Liver (tissue), 3 donors: Measurements from ENCODE around the gene THADA.

Experiments
- NR2F2 ChIP-seq: IDR thresholded peaks from 2 replicates; pipeline ENCODE4 v1.6.1; 2016; ENCODE audit warnings: antibody characterized with exemption
- REST ChIP-seq: IDR thresholded peaks from 2 replicates; pipeline ENCODE4 v1.6.1; 2016; ENCODE audit warnings: antibody characterized with exemption, mild to moderate bottlenecking
- RXRA ChIP-seq, 2 donors: IDR thresholded peaks; 2 replicates each; pipeline ENCODE4 v1.6.1; 2017 to 2018; ENCODE audit warnings: antibody characterized with exemption in 2 of 2, mild to moderate bottlenecking in 1 of 2
- TAF1 ChIP-seq: conservative IDR thresholded peaks from 2 replicates; pipeline ENCODE4 v1.6.1; 2016; ENCODE audit warnings: antibody characterized with exemption, mild to moderate bottlenecking
- YY1 ChIP-seq: IDR thresholded peaks from 2 replicates; pipeline ENCODE4 v1.6.1; 2016; ENCODE audit warnings: antibody characterized with exemption, mild to moderate bottlenecking
- TF ChIP-seq, protein P1 (sequence below): fragments of 150-350 bp; IDR thresholded peaks from 2 replicates; pipeline ENCODE4 v1.5.1; 2017; ENCODE audit warnings: improper control_type of control experiment, low read depth, low read length; ENCODE audit not compliant: missing input control
- TF ChIP-seq, protein P2 (sequence below): IDR thresholded peaks from 2 replicates; pipeline ENCODE4 v1.6.1; 2016; ENCODE audit warnings: antibody characterized with exemption
- donor health status: healthy.
- donor health status: healthy.

DNA sequence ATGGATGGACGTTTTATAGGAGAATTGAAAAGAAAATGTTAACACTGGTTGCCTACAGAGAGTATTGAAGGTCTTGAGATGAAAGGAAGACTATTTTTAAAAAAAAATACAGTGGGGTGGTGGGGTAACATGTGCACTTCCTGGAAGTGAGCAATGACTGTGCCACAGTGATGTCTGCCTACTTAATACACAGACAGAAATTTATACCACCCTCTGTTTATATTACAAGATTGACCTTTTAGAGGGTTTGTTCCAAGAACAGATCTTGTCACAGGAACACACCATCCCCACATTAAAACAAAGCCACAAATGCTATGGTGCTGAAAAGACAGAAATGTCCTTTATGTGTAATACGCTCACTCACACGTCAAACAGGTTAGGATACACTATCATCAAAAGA lies 87.6 kb downstream of the THADA start:
- TF ChIP-seq, protein P1, sequence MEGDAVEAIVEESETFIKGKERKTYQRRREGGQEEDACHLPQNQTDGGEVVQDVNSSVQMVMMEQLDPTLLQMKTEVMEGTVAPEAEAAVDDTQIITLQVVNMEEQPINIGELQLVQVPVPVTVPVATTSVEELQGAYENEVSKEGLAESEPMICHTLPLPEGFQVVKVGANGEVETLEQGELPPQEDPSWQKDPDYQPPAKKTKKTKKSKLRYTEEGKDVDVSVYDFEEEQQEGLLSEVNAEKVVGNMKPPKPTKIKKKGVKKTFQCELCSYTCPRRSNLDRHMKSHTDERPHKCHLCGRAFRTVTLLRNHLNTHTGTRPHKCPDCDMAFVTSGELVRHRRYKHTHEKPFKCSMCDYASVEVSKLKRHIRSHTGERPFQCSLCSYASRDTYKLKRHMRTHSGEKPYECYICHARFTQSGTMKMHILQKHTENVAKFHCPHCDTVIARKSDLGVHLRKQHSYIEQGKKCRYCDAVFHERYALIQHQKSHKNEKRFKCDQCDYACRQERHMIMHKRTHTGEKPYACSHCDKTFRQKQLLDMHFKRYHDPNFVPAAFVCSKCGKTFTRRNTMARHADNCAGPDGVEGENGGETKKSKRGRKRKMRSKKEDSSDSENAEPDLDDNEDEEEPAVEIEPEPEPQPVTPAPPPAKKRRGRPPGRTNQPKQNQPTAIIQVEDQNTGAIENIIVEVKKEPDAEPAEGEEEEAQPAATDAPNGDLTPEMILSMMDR = no peak
- TF ChIP-seq YY1 (no peak), NR2F2 (no peak), TAF1 (no peak), RXRA (IDR thresholded peaks at IDR 0.05) (no peak), REST (no peak)
- TF ChIP-seq, protein P2, sequence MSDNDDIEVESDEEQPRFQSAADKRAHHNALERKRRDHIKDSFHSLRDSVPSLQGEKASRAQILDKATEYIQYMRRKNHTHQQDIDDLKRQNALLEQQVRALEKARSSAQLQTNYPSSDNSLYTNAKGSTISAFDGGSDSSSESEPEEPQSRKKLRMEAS = no peak
